HG03025 (cell line): ENCODE measurements around the gene FAM151B.
A peak's percentile ranks its signal among the peaks of the same experiment; 100 is the strongest.
"Not testable (repeated sequence)": the region's sequence is repeated elsewhere in the genome, so short reads cannot be mapped to it uniquely, and the experiment has no call there.

Experiments
- ATAC-seq: cut with Tn5 transposase; IDR thresholded peaks from one replicate; pipeline ENCODE4 v1.9.1; 2021; ENCODE audit warnings: mild to moderate bottlenecking, moderate library complexity; ENCODE audit not compliant: unreplicated experiment, low FRiP score

Gene FAM151B, protein sequence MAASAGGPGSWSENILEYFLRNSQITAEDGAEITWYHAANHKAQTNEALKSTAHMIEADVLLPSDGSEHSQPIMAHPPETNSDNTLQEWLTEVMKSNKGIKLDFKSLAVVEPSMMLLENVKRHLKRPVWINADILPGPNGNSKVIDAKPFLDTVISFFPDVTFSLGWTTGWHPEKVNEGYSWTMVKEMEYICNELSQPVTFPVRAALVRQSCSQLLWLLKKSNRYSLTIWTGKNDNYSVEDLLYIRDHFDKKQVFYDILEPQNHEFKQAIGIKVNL

DNA sequence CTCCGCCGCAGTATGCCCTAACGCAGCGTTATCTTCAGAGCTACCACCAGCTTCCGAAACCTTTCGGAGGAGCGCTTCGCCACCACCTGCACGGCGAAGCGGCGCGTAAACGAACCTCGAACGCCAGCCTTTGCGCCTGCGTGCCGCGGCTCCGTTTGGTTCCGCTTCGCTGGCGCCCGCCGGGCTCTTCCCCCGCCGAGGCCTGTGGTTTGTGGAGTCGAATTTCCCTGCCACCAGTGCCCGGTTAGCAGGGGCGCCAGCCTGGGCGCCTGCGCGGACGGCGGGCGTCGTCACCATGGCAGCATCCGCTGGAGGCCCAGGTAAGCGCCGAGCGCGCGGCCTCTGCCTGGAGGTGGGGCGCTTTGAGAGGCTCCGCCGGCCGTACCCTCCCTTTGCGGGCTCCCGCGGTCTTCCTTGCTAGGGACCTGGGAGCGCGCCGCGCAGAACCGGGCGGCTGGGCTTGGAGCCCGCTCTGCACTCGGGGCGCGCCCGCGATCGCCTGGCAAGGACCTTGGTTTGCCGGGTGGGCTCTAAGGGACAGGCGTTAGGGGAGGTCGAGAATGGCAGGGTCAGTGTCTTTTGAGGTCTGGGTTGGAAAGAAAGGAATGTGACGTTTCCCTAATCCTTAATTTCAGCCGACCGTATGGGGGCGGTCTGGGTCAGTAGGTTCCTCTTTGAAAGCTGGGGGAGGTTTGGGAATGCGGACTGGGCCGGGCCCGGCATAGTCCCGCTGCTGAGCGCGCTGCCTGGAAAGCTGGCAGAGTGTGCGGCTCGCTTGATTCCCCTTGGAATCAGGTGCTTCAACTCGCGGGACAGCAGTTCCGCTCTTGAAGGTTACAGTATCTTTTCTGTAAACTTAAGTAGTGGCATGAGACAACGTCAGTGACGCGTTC, at the start of gene FAM151B:
Gene FAM151B (plus strand): TSS at position 272 of the 893 bp plus-strand sequence. CDS start 24 bp downstream, at position 296.
- peak; percentile 94 for ATAC-seq

DNA sequence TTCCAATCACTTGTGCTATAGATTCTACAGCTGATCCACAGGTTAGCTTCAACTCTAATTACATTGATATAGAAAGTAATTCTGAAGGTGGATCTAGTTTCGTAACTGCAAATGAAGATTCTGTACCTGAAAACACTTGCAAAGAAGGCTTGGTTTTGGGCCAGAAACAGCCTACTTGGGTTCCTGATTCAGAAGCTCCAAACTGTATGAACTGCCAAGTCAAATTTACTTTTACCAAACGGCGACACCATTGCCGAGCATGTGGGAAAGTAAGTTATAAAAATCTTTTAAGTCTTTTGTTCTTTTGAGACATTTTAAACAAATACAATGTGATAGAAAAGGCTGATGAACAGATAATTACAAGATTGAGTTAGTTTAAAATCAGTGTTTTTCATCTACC, 49.2 kb upstream of the FAM151B start:
- ATAC-seq: no peak

DNA sequence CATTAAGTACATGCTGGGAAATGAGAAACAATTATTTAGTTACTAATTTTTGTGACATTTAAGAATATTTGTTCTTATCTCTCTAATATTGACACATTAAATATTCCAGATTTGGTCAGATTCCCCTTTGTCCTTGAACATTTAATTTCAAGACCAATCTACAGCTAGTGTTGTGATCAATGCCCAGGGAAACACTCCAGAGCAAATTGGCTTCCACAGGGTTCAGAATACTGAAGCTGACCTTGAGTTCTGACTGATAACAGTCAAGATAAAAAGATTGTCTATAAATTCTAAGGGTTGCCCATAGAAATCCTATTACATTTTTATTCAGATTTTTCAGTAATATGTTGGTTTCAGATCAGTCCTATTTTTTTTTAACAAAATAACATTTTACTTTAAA, 48.7 kb upstream of the FAM151B start:
- no peak for ATAC-seq

DNA sequence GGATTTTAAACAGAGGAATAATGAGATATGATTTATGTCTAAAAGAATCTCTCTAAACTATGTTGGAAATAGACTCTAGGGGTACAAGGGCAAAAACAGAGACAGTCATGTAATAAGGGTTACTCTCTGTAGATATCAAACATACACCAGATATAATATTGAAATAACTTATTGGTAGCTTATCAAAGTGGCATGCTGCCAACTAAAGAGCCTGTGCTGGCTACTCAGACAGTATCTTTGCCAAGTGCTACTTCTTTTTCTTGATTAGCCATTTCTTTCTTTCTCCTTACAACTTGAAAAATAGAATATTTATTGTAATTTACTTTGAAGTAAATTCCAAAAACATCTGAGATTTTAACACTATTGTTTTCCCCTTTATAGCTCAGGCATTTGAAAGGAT, 45.2 kb upstream of the FAM151B start:
- ATAC-seq: no peak

DNA sequence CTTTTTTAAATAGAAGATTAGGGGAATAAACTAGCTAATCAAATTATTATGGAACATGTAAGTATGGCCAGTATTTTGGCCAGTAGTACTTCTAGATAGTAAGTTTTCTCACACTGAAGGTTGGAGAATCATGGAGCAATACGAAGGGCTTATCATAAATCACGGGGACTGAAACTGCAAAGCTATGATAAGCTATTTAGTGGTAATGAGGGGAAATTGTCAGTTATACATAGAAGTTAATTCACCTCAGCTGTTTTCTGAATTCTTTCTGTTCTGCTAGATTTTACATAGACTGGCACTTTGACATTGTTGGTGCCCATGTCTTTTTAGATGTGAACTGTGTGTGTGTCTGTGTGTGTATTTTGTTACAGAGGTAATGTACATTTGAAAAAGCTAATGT, 34.5 kb upstream of the FAM151B start:
- ATAC-seq: no peak

DNA sequence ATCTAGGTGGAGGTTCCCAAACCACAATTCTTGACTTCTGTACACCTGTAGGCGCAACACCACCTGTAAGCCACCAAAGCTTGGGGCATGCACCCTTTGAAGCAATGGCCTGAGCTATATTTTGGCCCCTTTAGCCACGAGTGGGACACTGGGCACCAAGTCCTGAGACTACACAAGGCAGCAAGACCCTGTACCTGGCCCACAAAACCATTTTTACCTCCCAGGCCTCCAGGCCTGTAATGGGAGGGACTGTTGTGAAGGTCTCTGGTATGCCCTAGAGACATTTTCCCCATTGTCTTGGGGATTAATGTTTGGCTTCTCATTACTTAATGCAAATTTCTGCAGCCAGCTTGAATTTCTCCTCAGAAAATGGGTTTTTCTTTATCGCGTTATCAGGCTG, 24.6 kb upstream of the FAM151B start:
- ATAC-seq: no peak

DNA sequence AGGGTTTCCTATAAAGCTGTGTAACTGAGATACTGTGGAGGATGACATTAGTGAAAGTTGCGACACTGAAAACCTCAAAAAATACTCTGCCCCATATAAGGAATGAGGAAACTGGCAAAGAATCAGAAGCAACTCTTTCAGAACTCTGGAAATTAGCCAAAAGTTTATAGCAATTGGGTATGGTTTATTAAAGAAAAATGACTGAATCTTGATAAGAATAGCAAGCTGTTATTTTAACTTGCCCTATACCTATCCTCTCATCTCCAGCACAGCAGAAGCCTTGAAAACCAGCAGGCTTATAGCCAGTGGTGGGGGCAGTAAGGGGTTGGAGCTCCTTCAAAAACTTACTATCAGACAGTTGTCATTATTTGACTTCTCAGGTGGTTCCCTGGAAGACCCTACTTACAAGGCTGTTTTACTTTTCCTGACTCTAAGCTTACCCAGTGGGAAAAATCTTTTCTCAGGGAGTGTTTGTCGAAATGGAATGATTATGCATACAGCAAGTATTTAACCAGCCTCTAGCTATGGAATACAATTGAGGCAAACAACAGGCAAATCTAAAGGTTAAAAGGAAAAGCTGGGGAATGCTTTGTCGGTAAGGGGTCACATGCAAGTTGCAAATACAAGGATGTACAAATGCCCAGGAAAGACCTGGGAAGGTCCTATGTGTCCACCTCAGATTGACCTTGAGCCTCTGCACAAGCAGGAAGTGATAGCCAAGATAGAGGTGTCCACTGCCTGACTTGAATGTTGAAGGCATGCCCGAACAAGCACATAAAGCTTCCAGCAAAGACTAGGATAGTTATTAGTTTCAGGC, 21.0 kb upstream of the FAM151B start:
- ATAC-seq: no peak

DNA sequence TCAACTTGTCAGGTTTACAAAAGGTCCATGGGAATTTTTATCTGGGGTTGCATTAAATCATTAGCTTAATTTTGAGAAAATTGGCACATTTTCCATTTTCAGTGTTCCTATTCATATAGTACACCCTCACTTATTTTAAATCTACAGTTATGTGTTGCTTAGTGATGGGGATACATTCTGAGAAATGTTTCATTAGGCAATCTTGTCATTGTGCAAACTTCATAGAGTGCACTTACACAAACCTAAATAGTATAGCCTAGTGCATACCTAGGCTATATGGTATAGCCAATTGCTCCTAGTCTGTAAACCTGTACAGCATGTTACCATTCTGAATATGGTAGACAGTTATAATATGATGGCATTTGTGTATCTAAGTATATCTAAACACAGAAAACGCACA, 19.8 kb upstream of the FAM151B start:
- ATAC-seq: no peak

DNA sequence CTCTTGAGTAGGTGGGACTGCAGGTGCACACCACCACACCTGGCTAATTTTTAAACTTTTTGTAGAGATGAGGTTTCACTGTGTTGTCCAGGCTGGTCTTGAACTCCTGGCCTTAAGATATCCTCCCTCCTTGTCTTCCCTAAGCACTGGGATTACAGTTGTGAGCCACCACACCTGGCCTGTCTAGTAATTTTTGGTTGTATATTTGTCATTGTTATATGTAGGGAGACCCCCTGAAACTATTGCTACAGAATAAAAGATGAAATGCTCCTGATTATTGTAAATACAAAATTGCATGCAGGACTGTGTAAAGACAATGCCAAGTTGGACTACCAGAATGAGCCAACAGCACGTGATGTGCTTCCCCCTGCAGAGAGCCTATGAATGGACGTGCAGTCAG, 17.3 kb upstream of the FAM151B start:
- not testable (repeated sequence) for ATAC-seq

DNA sequence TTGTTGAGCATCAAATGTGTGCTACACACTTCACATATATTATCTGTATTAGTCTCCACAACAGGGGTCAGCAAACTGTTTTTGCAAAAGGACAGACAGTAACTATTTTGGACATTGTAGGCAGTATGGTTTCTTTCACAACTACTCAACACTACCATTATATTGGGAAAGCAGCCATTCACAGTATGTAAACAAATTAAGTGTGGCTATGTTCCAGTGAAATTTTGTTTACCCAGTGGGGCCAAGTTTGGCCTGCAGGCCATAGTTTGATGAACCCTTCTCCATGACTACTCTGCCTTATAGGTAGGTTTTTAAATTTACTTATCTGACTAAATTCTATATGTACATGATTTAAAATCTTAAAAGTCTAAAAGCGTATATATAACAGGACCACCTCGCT, 13.0 kb upstream of the FAM151B start:
- ATAC-seq: no peak

DNA sequence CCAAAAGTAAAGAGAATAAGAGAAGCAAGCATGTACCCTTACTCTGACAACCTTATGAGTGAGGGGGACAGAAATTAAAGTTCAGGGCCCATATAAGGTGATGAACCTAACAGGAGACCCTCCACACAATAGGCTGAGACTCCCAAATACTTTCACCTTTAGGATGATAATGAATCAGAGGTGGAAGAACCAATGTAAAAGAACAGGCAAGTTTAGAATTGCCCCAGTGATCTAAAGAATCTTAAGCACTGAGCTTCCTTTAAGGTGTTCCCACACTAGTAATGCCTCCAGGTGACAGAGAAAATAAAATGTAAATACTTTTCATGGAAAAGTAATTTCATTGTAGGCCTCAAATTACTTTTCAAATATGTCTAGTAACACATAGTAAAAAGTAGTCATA, 8.2 kb upstream of the FAM151B start:
- no peak for ATAC-seq

DNA sequence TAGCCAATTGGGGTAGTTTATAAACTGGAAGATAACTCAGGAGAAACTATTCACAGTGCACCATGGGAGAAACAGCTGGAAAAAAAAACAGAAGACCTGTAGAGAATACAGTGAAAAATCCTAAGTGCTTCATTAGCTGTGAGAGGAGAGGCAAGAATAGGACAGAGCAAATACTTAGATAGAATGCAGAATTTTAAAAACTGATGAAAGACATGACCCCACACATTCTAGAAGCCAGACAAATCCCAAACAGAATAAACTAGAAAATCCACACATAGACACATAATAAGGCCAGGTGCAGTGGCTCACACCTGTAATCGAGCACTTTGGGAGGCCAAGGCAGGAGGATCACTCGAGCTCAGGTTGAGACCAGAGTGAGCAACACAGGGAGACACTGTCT, 7.5 kb upstream of the FAM151B start:
- ATAC-seq: no peak

DNA sequence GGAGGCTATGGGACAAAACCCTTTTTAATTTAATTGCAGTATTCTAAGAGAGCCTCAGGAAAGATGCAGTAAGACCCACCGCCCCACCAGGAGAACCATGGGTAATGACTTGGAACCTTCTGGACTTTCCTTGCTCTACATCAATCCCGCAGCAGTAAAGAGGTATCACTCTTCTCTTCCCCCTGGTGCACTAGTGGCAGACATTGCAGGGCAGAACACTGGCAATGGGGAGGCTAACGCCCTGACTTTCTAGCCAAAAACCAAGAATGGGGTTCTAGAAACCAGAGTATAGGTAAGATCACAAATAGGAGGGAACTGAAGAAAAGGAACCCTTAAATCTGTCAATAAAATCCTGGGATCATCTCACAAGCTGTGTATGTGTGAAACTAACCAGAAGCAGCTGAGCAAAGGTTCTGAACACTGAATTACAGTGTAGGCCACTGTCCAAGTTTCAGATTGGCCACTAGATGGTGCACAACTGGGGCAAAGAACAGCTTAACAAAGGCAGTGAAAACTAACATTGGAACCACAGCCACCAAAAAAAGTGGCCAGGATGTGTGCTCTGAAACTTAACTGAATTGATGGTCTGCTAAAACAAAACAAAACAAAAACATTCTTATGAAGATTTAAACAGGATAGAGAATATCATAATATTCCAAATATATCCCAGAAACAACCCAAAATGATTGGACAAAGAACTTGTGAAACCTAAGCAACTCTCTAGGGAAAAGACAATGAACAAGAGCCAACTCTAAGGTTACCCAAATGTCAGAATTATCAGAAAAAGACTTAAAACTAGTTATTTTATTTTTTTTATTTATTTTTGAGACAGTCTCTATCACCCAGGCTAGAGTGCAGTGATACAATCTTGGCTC, 6.6 kb upstream of the FAM151B start:
- no peak for ATAC-seq

DNA sequence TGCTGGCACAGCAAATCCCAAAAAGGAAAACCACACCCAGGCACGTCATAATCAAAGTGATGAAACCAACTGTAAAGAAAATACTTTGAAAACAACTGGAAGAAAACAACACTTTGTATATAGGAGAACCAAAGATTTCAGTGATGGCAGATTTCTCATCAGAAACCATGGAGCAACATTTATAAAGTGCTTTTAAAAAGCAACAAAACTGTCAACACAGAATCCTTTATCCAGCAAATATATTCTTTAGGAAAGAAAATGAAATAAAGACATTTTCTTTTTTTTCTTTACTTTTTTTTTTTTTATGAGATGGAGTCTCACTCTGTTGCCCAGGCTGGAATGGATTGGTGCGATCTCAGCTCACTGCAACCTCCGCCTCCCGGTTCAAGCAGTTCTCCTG, 5.3 kb upstream of the FAM151B start:
- ATAC-seq: no peak

DNA sequence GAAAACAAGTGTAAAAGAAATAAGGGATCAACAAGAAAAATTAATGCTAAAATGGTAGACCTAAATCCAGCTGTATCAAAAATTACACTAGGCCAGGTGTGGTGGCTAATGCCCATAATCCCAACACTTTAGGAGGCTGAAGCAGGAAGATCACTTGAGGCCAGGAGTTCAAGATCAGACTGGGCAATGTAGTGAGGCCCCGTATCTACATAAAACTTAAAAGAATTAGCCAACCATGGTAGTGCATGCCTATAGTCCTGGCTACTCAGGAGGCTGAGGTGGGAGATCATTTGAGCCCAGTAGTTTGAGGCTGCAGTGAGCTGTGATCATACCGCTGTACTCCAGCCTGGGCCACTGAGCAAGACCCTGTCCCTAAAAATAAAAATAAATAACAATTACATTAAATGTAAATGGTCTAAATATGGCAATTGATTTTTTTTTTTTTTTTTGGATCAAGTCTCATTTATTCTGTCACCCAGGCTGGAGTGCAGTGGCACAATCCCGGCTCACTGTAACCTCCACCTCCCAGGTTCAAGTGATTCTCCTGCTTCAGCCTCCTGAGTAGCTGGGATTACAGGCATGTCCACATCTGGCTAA, 4.2 kb upstream of the FAM151B start:
- ATAC-seq: no peak

DNA sequence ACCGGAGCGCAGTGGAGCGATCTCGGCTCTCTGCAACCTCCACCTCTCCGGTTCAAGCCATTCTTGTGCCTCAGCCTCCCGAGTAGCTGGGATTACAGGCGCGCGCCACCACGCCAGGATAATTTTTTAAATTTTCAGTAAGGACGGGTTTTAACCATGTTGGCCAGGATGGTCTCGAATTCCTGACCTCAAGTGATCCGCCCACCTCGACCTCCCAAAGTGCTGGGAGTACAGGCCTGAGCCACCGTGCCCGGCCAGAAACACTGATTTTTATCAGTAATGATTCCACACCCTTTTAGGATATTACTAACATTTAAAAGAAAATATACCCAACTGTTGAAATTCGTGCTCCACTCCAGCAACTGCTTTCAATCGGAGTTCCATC, 464 bp upstream of the FAM151B start:
- no peak for ATAC-seq

DNA sequence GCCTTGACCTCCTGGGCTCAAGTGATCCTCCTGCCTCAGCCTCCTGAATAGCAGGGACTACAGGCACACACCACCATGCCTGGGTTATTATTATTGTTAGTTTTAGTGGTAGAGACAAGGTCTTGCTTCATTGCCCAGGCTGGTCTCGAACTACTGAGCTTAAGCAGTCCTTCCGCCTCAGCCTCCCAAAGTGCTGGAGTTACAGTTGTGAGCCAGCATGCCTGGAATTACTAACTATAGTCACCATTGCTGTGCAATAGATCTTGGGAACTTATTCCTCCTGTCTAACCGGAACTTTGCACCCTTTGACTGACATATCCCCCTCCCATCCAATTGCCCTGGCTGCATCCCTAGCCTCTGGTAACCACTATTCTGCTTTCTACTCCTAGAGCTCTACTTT, 3.4 kb downstream of the FAM151B start:
- no peak for ATAC-seq

DNA sequence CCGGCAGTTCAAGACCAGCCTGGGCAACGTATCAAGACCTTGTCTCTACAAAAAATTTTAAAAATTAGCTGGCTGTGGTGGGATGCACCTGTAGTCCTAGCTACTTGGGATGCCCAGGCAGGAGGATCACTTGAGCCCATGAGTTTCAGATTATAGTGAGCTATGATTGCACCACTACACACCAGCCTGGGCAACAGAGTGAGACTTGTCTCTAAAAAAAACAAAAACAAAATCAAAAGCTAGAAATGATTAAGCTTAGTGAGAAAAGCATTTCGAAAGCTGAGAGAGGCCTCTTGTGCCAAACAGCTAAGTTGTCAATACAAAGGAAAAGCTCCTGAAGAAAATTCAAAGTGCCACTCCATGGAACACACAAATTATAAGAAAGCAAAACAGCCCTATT, 4.8 kb downstream of the FAM151B start:
- ATAC-seq: no peak

DNA sequence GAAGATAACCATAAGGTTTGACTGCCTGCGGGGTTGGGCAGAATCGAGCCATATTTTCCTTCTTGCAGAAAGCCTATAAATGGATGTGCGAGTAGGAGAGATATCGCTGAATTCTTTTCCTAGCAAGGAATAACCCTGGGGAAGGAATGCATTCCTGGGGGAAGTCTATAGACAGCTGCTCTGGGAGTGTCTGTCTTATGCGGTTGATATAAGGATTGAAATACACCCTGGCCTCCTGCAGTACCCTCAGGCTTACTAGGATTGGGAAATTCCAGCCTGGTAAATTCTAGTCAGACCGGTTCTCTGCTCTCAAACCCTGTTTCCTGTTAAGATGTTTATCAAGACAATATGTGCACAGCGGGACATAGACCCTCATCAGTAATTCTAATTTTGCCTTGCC, 5.5 kb downstream of the FAM151B start:
- ATAC-seq: not testable (repeated sequence)

DNA sequence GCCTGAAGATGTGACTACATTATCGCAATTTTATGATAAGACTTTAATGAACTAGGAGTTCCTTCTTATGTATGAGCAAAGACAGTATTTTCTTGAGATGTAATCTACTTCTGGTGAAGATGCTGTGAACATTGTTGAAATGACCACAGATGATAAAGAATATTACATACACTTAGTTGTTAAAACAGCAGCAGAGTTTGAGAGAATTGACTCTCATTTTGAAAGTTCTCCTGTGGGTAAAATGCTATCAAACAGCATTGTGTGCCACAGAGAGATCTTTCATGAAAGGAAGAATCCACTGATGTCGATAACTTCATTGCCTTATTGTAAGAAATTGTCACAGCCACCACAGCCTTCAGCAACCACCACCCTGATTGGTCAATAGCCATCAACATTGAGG, 8.0 kb downstream of the FAM151B start:
- no peak for ATAC-seq
